CD14-positive monocyte (primary cell): ENCODE data around the gene OR6B1. TPM values are rescaled to one million over a fixed set of nuclear protein-coding genes. Genes with fewer than 3 reads are reported as not detected.

ENCODE experiments used
- DNase-seq, 3 donors: peaks; one replicate each; pipeline ENCODE4 v3.0.0-alpha.2; 2011 to 2022
- H2AFZ ChIP-seq: 2 replicates; pipeline ENCODE4 v1.6.0; 2012; ENCODE audit warnings: mild to moderate bottlenecking, low read depth, low read length, inconsistent platforms; ENCODE audit not compliant: insufficient read depth, poor library complexity, severe bottlenecking
- H3K27ac ChIP-seq, 2 donors: 1 replicate in 1 of 2; 2 replicates in 1 of 2; pipeline ENCODE4 v1.5.1; 2012 to 2013; ENCODE audit warnings: low read length in 2 of 2, control low read depth in 1 of 2, inconsistent platforms in 1 of 2, low read depth in 1 of 2, mild to moderate bottlenecking in 1 of 2
- H3K27me3 ChIP-seq, 2 donors: one replicate each; pipeline versions ENCODE4 v1.6.0 to v1.6.1; 2011 to 2013; ENCODE audit warnings: low read length in 2 of 2; ENCODE audit not compliant: control insufficient read depth in 2 of 2, insufficient read depth in 2 of 2
- H3K36me3 ChIP-seq, 2 donors: replicated peaks in 1 of 2; 1 replicate in 1 of 2; 2 replicates in 1 of 2; pipeline versions ENCODE4 v1.5.1 to v1.6.1; 2012 to 2013; ENCODE audit warnings: low read length in 2 of 2, control low read depth in 1 of 2, inconsistent platforms in 1 of 2, mild to moderate bottlenecking in 1 of 2; ENCODE audit not compliant: insufficient read depth in 2 of 2, control insufficient read depth in 1 of 2
- H3K4me1 ChIP-seq, 2 donors: 1 replicate in 1 of 2; 2 replicates in 1 of 2; pipeline versions ENCODE4 v1.5.1 to v1.6.1; 2012 to 2013; ENCODE audit warnings: low read length in 2 of 2, control low read depth in 1 of 2, inconsistent platforms in 1 of 2, mild to moderate bottlenecking in 1 of 2, moderate library complexity in 1 of 2; ENCODE audit not compliant: insufficient read depth in 2 of 2, control insufficient read depth in 1 of 2
- H3K4me2 ChIP-seq: replicated peaks from 2 replicates; pipeline ENCODE3; 2012; ENCODE audit warnings: low read length, moderate library complexity, mild to moderate bottlenecking; ENCODE audit not compliant: poor library complexity, severe bottlenecking; ENCODE audit errors: extremely low read depth
- H3K4me3 ChIP-seq, 3 experiments: fragments of 200-600 bp in 1 of 3; sonication (generic) in 1 of 3; replicated peaks in 1 of 3; 1 replicate in 2 of 3; 2 replicates in 1 of 3; pipeline ENCODE4 v1.5.1; 2011 to 2013; ENCODE audit warnings: low read length in 3 of 3, mild to moderate bottlenecking in 3 of 3, control low read depth in 2 of 3, low read depth in 2 of 3, inconsistent platforms in 1 of 3, moderate library complexity in 1 of 3
- H3K79me2 ChIP-seq: 2 replicates; pipeline ENCODE4 v1.6.0; 2012; ENCODE audit warnings: mild to moderate bottlenecking, control low read depth, inconsistent platforms, low read length, moderate library complexity; ENCODE audit not compliant: insufficient read depth
- H3K9ac ChIP-seq: 2 replicates; pipeline ENCODE4 v1.6.0; 2017; ENCODE audit warnings: low read length, mild to moderate bottlenecking; ENCODE audit not compliant: insufficient read depth, poor library complexity, severe bottlenecking
- H3K9me3 ChIP-seq, 2 donors: replicated peaks in 1 of 2; 1 replicate in 1 of 2; 2 replicates in 1 of 2; pipeline versions ENCODE4 v1.5.1 to v1.6.1; 2012 to 2013; ENCODE audit warnings: low read length in 2 of 2, control low read depth in 1 of 2; ENCODE audit not compliant: control insufficient read depth in 1 of 2, insufficient read depth in 1 of 2
- H4K20me1 ChIP-seq: 2 replicates; pipeline ENCODE4 v1.6.0; 2012; ENCODE audit warnings: mild to moderate bottlenecking, low read length, control low read depth, moderate library complexity; ENCODE audit not compliant: insufficient read depth
- H3K27ac Mint-ChIP-seq, 7 donors: one replicate each; pipeline ENCODE4 v1.8.0; 2020; ENCODE audit warnings: mild to moderate bottlenecking in 7 of 7, mixed read lengths in 7 of 7, moderate library complexity in 6 of 7, inconsistent platforms in 2 of 7
- H3K27me3 Mint-ChIP-seq, 3 donors: one replicate each; pipeline ENCODE4 v1.8.0; 2021 to 2022; ENCODE audit warnings: low read depth in 3 of 3, mild to moderate bottlenecking in 3 of 3, mixed read lengths in 3 of 3, moderate library complexity in 3 of 3, inconsistent platforms in 1 of 3
- H3K36me3 Mint-ChIP-seq, 2 donors: one replicate each; pipeline ENCODE4 v1.8.0; 2020; ENCODE audit warnings: mixed read lengths in 2 of 2, inconsistent platforms in 1 of 2, mild to moderate bottlenecking in 1 of 2
- H3K4me1 Mint-ChIP-seq: one replicate; pipeline ENCODE4 v1.8.0; 2020; ENCODE audit warnings: mild to moderate bottlenecking, mixed read lengths
- H3K4me3 Mint-ChIP-seq, 2 donors: one replicate each; pipeline ENCODE4 v1.8.0; 2020; ENCODE audit warnings: mild to moderate bottlenecking in 2 of 2, mixed read lengths in 2 of 2, moderate library complexity in 1 of 2
- H3K9me3 Mint-ChIP-seq, 7 donors: one replicate each; pipeline ENCODE4 v1.8.0; 2020 to 2022; ENCODE audit warnings: mixed read lengths in 7 of 7, mild to moderate bottlenecking in 6 of 7, moderate library complexity in 6 of 7, inconsistent platforms in 2 of 7
- whole genome bisulfite sequencing: methylation state at CpG from one replicate; pipeline ENCODE4 v1.1.5; 2013; ENCODE audit warnings: missing lambda C conversion rate; ENCODE audit not compliant: insufficient coverage; 5-methylcytosine and 5-hydroxymethylcytosine counted together
- intact Hi-C, 2 donors: fragments of 100-400 bp; cut with micrococcal nuclease; formaldehyde crosslinking; loops; one replicate each; pipeline versions ENCODE4 v1.15.0 to v1.15.1; 2023
- polyA plus RNA-seq, 3 donors: library from polyadenylated mRNA; depleted of rRNA in 1 of 3; unstranded in 2 of 3; stranded (reverse) in 1 of 3; fragments of 300-500 nt in 2 of 3; fragments of >200 nt in 1 of 3; fragmentation: Illumina TruSeq in 2 of 3; gene quantifications; 1 replicate in 2 of 3; 2 replicates in 1 of 3; pipeline ENCODE4 v1.2.3, GENCODE V29; 2012 to 2021
- TF ChIP-seq, protein P1 (sequence below): fragments of 200-600 bp; IDR thresholded peaks from one replicate; pipeline ENCODE4 v1.8.0; 2022; ENCODE audit warnings: antibody characterized with exemption, mild to moderate bottlenecking

OR6B1 gene
- polyA plus RNA-seq, 3 donors: not detected

DNA sequence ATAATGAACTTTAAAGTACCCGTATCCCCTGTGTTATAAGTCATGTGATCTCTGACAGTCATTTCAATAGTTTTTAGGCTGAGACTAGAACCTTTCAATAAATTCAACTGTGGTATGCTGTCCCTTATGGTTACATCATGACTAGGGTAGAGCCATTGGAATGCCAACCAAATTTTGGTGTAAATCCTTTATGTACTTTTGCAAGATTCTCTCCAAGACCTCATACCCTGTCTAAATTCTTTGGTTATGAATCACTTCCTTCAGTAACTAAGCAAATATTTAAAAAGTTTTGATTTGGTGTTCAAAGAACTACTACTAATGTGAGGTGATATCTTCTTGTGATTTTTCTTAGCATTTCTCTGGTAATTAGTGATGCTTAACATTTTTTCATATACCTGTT is 20.8 kb upstream of the OR6B1 start:
- H3K9ac ChIP-seq: no peak overlapping the region
- WGBS: no CpG with 5 or more reads among the region's 1 CpG
- no peaks in the 10 kb centered on the region for H3K27me3 ChIP-seq
- peaks cover 2 to 8% (median 4%) of the 10 kb centered on the region in 7 donors for H3K9me3 Mint-ChIP-seq
- no peaks in the 10 kb centered on the region for H4K20me1 ChIP-seq
- H3K4me1 Mint-ChIP-seq: no peaks in the 10 kb centered on the region
- no peaks in the 10 kb centered on the region for H3K36me3 ChIP-seq
- H2AFZ ChIP-seq: no peak overlapping the region
- peaks cover 0 to 2% (median 0%) of the 10 kb centered on the region in 3 donors for H3K27me3 Mint-ChIP-seq
- no peak for DNase-seq
- intact Hi-C loops: no loop called here
- H3K27ac ChIP-seq: no peak overlapping the region
- no peak overlapping the region for H3K4me3 ChIP-seq
- TF ChIP-seq, protein P1, sequence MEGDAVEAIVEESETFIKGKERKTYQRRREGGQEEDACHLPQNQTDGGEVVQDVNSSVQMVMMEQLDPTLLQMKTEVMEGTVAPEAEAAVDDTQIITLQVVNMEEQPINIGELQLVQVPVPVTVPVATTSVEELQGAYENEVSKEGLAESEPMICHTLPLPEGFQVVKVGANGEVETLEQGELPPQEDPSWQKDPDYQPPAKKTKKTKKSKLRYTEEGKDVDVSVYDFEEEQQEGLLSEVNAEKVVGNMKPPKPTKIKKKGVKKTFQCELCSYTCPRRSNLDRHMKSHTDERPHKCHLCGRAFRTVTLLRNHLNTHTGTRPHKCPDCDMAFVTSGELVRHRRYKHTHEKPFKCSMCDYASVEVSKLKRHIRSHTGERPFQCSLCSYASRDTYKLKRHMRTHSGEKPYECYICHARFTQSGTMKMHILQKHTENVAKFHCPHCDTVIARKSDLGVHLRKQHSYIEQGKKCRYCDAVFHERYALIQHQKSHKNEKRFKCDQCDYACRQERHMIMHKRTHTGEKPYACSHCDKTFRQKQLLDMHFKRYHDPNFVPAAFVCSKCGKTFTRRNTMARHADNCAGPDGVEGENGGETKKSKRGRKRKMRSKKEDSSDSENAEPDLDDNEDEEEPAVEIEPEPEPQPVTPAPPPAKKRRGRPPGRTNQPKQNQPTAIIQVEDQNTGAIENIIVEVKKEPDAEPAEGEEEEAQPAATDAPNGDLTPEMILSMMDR: no peak
- H3K4me2 ChIP-seq: no peak overlapping the region
- H3K36me3 Mint-ChIP-seq: no peaks in the 10 kb centered on the region
- no peak overlapping the region for H3K27ac Mint-ChIP-seq
- no peak overlapping the region for H3K4me3 Mint-ChIP-seq
- H3K4me1 ChIP-seq: no peaks in the 10 kb centered on the region
- peaks cover 0 to 6% of the 10 kb centered on the region in 2 donors for H3K9me3 ChIP-seq
- H3K79me2 ChIP-seq: no peaks in the 10 kb centered on the region

DNA sequence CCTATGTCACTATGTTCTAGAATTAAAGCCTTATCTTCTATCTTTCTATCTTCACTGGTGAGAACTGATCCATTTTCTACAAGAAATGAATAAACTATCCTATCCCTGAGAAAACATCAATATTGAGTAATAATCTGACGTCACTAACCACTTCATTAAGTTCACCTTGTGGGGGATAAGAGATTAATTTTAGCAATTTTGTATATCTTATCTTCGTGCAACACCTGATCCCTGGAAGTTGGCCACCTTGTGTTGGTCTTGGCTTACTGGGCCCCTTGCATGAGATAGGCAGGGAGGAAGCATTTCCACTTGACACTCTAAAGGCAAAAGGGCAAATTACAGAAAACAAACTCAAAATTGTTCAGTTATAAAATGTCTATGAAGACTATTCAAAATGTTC is 20.1 kb upstream of the OR6B1 start:
- Histone ChIP-seq H3K79me2 (no peaks in the 10 kb centered on the region), H3K36me3 (no peaks in the 10 kb centered on the region), H4K20me1 (no peaks in the 10 kb centered on the region), H3K9me3 (peaks cover 0 to 6% of the 10 kb centered on the region in 2 donors), H3K27ac (no peak overlapping the region), H3K27me3 (no peaks in the 10 kb centered on the region), H3K4me2 (no peak overlapping the region), H3K9ac (no peak overlapping the region), H3K4me3 (no peak overlapping the region), H3K4me1 (no peaks in the 10 kb centered on the region), H2AFZ (no peak overlapping the region)
- intact Hi-C loops: no loop called here
- H3K27ac Mint-ChIP-seq: no peak overlapping the region
- DNase-seq: no peak
- TF ChIP-seq, protein P1: no peak
- H3K9me3 Mint-ChIP-seq: peaks cover 2 to 9% (median 5%) of the 10 kb centered on the region in 7 donors
- peaks cover 0 to 2% (median 0%) of the 10 kb centered on the region in 3 donors for H3K27me3 Mint-ChIP-seq
- WGBS: no CpG with 5 or more reads among the region's 2 CpGs
- H3K4me1 Mint-ChIP-seq: no peaks in the 10 kb centered on the region
- no peak overlapping the region for H3K4me3 Mint-ChIP-seq
- no peaks in the 10 kb centered on the region for H3K36me3 Mint-ChIP-seq
